ENCODE results near the gene MT1X.
A peak's percentile ranks its signal among the peaks of the same experiment; 100 is the strongest.
"Not testable (repeated sequence)": the region's sequence is repeated elsewhere in the genome, so short reads cannot be mapped to it uniquely, and the experiment has no call there.

MT1X gene

GRCh38 chr16:56667581-56668571 is 14.4 kb upstream of the MT1X start, which contains the start of gene MT1G:
Gene MT1G, minus strand, starts transcription at chr16:56668065. Its CDS starts 72 bp downstream, at chr16:56667993.
- no peak for DNase-seq (ENCODE audit: low read depth)
- TF ChIP-seq CTCF (IDR thresholded peaks at IDR 0.05; ENCODE audit: insufficient read depth, low read depth, low read length, missing control alignments), result no peak
- H3K4me3 ChIP-seq (ENCODE audit: low read length), result no peak within 1 kb of the TSS

DNA sequence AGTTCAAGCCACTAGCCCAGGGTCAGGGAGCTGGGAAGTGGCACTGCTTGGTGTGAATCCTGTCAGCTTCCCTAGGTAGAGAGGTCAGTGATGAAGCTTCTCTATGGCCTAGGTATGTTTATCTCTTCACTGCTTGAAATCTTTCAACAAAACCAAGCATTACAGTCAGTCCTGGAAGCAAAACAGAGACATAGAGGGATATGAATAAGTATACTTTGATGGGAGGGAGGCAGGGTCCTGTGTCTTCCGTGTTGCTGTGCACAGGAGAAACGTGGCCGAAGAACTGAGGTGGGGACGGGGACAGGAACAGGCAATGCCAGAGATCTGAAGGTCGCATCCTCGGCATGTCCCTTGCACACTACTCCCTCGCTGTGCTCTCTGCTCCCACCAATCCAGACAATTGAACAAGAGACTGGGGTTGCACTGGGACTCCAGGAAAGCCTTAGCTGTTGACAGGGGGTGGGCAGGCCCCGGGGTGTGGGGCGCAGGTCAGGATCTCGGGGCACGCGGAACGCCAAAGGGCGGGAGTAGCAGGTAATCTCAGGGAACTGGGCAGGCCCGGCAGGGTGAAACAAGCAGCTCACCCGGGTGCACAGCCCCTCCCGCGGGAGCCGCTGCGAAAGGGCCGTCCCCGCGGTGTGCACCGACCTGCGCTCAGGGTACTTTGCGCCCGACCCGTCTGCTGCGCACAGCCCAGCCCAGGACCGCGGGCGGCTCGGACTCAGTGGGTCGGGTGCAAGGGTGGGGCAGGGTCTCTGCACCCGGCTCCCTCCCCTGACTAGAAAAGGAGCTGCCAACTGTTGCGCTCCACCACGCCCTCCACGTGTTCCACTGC is 13.0 kb upstream of the MT1X start, which contains the start of gene MT1H:
Gene MT1H (plus strand): TSS at position 810 of the 835 bp plus-strand sequence. CDS start 71 bp downstream, outside the sequence.
- DNase-seq (ENCODE audit: low read depth), result no peak
- no peak for TF ChIP-seq CTCF (IDR thresholded peaks at IDR 0.05; ENCODE audit: insufficient read depth, low read depth, low read length, missing control alignments)

DNA sequence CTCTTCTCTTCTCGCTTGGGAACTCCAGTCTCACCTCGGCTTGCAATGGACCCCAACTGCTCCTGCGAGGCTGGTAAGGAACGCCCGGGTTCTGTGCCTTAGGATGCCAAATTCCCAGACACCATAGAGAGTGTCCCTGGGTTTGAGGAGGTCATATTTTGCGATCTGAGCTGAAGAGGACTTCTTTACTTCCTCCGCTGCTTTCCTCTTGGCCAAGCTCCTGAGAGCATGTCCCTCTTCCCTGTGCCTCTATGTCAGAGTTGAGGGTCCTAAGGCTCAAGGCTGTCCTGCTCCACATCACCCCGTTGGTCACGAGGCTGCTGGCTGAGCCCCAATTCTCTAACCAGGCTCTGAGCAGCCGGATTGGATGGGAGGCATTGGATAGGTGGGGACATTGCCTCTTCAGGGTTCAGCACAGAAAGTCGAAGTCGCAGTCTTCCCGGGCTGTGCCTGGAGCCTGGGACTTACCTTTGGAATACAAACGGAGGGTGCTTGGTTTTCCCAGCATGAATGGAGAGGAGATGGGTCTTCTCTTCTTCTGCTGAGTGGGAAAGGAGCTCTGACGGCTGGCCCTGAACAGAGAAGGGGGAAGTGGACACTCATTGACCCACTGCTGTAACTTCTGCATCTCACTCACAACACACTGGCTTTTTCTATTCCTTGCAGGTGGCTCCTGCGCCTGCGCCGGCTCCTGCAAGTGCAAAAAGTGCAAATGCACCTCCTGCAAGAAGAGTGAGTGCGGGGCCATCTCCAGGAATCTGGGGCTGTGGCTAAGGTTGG is 12.2 kb upstream of the MT1X start:
- no peak overlapping the region for H3K4me3 ChIP-seq (ENCODE audit: low read length)
- no peak for TF ChIP-seq CTCF (IDR thresholded peaks at IDR 0.05; ENCODE audit: insufficient read depth, low read depth, low read length, missing control alignments)
- DNase-seq (ENCODE audit: low read depth), result no peak

More for the DNA sequence above, 13.0 kb upstream of the MT1X start, which contains the start of gene MT1H:
- no peak within 1 kb of the TSS for H3K4me3 ChIP-seq (ENCODE audit: low read length)

DNA sequence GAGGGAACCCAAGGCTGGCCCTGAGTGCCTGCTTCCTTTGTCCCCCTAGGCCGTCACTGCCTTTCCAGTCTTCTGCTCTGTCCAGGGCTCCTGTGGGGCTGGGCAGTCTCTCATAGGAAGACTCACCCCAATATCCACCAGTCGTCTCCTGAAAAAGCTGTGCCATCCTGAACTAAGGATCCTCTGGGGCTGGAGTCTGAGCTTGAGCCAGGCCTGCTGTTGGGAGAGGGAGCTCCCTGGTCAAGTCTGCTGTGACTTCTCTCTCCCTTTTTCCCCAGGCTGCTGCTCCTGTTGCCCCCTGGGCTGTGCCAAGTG is 11.7 kb upstream of the MT1X start:
- DNase-seq (ENCODE audit: low read depth), result no peak
- no peak overlapping the region for H3K4me3 ChIP-seq (ENCODE audit: low read length)
- TF ChIP-seq CTCF (IDR thresholded peaks at IDR 0.05; ENCODE audit: insufficient read depth, low read depth, low read length, missing control alignments), result no peak

DNA sequence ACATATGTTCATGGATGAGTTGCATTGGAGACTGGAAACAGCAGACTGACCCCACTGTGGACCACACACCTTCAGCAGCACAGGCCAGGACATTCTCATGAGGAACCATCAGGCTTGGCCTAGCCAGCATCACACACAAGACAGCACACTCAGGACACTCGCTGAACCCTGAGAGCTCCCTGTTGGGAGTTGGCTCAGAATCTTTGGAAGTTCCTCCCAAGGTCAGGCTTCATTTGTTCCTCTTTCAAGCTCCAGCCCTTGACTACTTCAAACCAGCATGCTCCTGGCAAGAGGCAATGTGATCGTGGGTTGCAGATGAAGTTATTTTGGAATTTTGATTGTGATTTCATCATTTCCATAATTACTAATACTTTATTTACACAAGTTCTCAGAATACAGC is 10.6 kb upstream of the MT1X start:
- not testable (repeated sequence) for DNase-seq (ENCODE audit: low read depth); H3K4me3 ChIP-seq (ENCODE audit: low read length)

GRCh38 chr16:56672171-56672570 is 10.1 kb upstream of the MT1X start:
- DNase-seq (ENCODE audit: low read depth); H3K4me3 ChIP-seq (ENCODE audit: low read length): not testable (repeated sequence)

DNA sequence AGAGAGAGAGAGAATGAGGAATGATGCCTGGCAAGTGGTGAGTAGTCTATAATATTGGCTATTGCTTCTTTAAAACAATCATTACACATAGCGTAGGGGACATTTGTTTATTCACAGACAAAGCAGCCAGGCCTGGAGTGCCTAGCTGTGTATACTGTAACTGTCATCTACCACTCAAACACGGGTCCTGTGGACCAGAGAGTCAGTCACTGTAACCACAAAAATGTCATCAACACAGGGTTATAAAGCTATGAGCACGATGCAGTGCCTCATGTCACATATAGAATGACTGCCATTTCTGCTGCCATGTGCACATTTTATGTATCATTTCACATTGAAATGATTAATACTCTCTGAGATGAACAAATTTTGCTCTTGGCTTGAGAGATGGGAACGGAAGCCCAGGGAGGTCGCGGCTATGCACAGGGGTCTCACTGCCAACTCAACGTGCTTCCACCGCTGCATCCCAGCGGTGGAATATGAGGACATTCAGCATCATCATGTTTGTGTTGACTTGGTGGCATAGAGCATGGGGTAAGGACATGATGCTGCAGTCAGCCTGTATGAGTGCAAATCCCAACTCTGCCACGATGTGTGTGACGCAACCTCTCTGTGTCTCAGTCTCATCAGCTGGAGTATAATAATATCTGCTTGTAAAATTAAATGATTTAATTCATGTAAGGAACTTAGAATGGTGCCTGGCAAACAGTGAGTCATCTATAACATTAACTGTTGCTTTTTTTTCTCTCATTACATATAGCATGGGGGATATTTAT is 9.3 kb upstream of the MT1X start:
- DNase-seq (ENCODE audit: low read depth), result peak; percentile 30
- TF ChIP-seq CTCF (IDR thresholded peaks at IDR 0.05; ENCODE audit: insufficient read depth, low read depth, low read length, missing control alignments), result no peak
- H3K4me3 ChIP-seq (ENCODE audit: low read length), result no peak overlapping the region
